Measurements from ENCODE around the gene SPATA7.

The SPATA7 gene

GRCh38 chr14:88470542-88471440, 85.3 kb downstream of the SPATA7 start:
- TF ChIP-seq FOXP2 (optimal IDR thresholded peaks at IDR 0.05; ENCODE audit: control extremely low read depth, extremely low read length, insufficient read depth) (no peak), EZH2 (IDR thresholded peaks at IDR 0.05) (no peak), POLR2AphosphoS5 (IDR thresholded peaks at IDR 0.05; ENCODE audit: borderline replicate concordance, low read depth, low read length) (no peak)
- Histone ChIP-seq H3K9me3 (ENCODE audit: low read depth, low read length) (no peaks in the 10 kb centered on the region), H3K9ac (ENCODE audit: insufficient read length) (no peak overlapping the region), H3K4me3 (no peak overlapping the region), H3K36me3 (ENCODE audit: insufficient read depth, low read length) (no peaks in the 10 kb centered on the region), H3K27ac (no peak overlapping the region)
- DNase-seq (ENCODE audit: low read depth, low spot score), result no peak

GRCh38 chr14:88473791-88474190, 88.3 kb downstream of the SPATA7 start:
- no peaks in the 10 kb centered on the region for H3K36me3 ChIP-seq (ENCODE audit: insufficient read depth, low read length)
- H3K27ac ChIP-seq, result no peak overlapping the region
- no peak overlapping the region for H3K4me3 ChIP-seq
- no peak overlapping the region for H3K9ac ChIP-seq (ENCODE audit: insufficient read length)
- no peak for DNase-seq (ENCODE audit: low read depth, low spot score)
- no peaks in the 10 kb centered on the region for H3K9me3 ChIP-seq (ENCODE audit: low read depth, low read length)
- TF ChIP-seq POLR2AphosphoS5 (IDR thresholded peaks at IDR 0.05; ENCODE audit: borderline replicate concordance, low read depth, low read length), result no peak
- no peak for TF ChIP-seq FOXP2 (optimal IDR thresholded peaks at IDR 0.05; ENCODE audit: control extremely low read depth, extremely low read length, insufficient read depth)
- TF ChIP-seq EZH2 (IDR thresholded peaks at IDR 0.05), result no peak

GRCh38 chr14:88476214-88476774, 90.8 kb downstream of the SPATA7 start:
- Histone ChIP-seq H3K4me3 (no peak overlapping the region), H3K27ac (no peak overlapping the region), H3K36me3 (ENCODE audit: insufficient read depth, low read length) (no peaks in the 10 kb centered on the region), H3K9me3 (ENCODE audit: low read depth, low read length) (no peaks in the 10 kb centered on the region), H3K9ac (ENCODE audit: insufficient read length) (no peak overlapping the region)
- no peak for TF ChIP-seq EZH2 (IDR thresholded peaks at IDR 0.05)
- TF ChIP-seq FOXP2 (optimal IDR thresholded peaks at IDR 0.05; ENCODE audit: control extremely low read depth, extremely low read length, insufficient read depth), result no peak
- TF ChIP-seq POLR2AphosphoS5 (IDR thresholded peaks at IDR 0.05; ENCODE audit: borderline replicate concordance, low read depth, low read length), result no peak
- no peak for DNase-seq (ENCODE audit: low read depth, low spot score)

- TF ChIP-seq FOXP2 (optimal IDR thresholded peaks at IDR 0.05; ENCODE audit: control extremely low read depth, extremely low read length, insufficient read depth) (no peak), EZH2 (IDR thresholded peaks at IDR 0.05) (no peak), POLR2AphosphoS5 (IDR thresholded peaks at IDR 0.05; ENCODE audit: borderline replicate concordance, low read depth, low read length) (no peak)
- no peak for DNase-seq (ENCODE audit: low read depth, low spot score)
- Histone ChIP-seq H3K27ac (no peak overlapping the region), H3K9me3 (ENCODE audit: low read depth, low read length) (no peaks in the 10 kb centered on the region), H3K36me3 (ENCODE audit: insufficient read depth, low read length) (no peaks in the 10 kb centered on the region), H3K9ac (ENCODE audit: insufficient read length) (no peak overlapping the region), H3K4me3 (no peak overlapping the region)
Measured at GRCh38 chr14:88476825-88477224, 91.4 kb downstream of the SPATA7 start.

GRCh38 chr14:88477513-88478250, 92.2 kb downstream of the SPATA7 start:
- Histone ChIP-seq H3K9ac (ENCODE audit: insufficient read length) (no peak overlapping the region), H3K9me3 (ENCODE audit: low read depth, low read length) (no peaks in the 10 kb centered on the region), H3K4me3 (no peak overlapping the region), H3K36me3 (ENCODE audit: insufficient read depth, low read length) (no peaks in the 10 kb centered on the region), H3K27ac (no peak overlapping the region)
- TF ChIP-seq EZH2 (IDR thresholded peaks at IDR 0.05) (no peak), FOXP2 (optimal IDR thresholded peaks at IDR 0.05; ENCODE audit: control extremely low read depth, extremely low read length, insufficient read depth) (no peak), POLR2AphosphoS5 (IDR thresholded peaks at IDR 0.05; ENCODE audit: borderline replicate concordance, low read depth, low read length) (no peak)
- DNase-seq (ENCODE audit: low read depth, low spot score), result no peak

GRCh38 chr14:88478931-88479330, 93.5 kb downstream of the SPATA7 start:
- Histone ChIP-seq H3K27ac (no peak overlapping the region), H3K4me3 (no peak overlapping the region), H3K9me3 (ENCODE audit: low read depth, low read length) (no peaks in the 10 kb centered on the region), H3K9ac (ENCODE audit: insufficient read length) (no peak overlapping the region), H3K36me3 (ENCODE audit: insufficient read depth, low read length) (no peaks in the 10 kb centered on the region)
- no peak for DNase-seq (ENCODE audit: low read depth, low spot score)
- TF ChIP-seq FOXP2 (optimal IDR thresholded peaks at IDR 0.05; ENCODE audit: control extremely low read depth, extremely low read length, insufficient read depth) (no peak), POLR2AphosphoS5 (IDR thresholded peaks at IDR 0.05; ENCODE audit: borderline replicate concordance, low read depth, low read length) (no peak), EZH2 (IDR thresholded peaks at IDR 0.05) (no peak)

- TF ChIP-seq FOXP2 (optimal IDR thresholded peaks at IDR 0.05; ENCODE audit: control extremely low read depth, extremely low read length, insufficient read depth), result no peak
- TF ChIP-seq POLR2AphosphoS5 (IDR thresholded peaks at IDR 0.05; ENCODE audit: borderline replicate concordance, low read depth, low read length), result no peak
- no peak for TF ChIP-seq EZH2 (IDR thresholded peaks at IDR 0.05)
- Histone ChIP-seq H3K9ac (ENCODE audit: insufficient read length) (no peak overlapping the region), H3K27ac (no peak overlapping the region), H3K4me3 (no peak overlapping the region), H3K36me3 (ENCODE audit: insufficient read depth, low read length) (no peaks in the 10 kb centered on the region), H3K9me3 (ENCODE audit: low read depth, low read length) (no peaks in the 10 kb centered on the region)
- no peak for DNase-seq (ENCODE audit: low read depth, low spot score)
Measured at GRCh38 chr14:88479574-88479987, 94.1 kb downstream of the SPATA7 start.

GRCh38 chr14:88481059-88481458, 95.6 kb downstream of the SPATA7 start:
- H3K36me3 ChIP-seq (ENCODE audit: insufficient read depth, low read length), result no peaks in the 10 kb centered on the region
- no peak overlapping the region for H3K27ac ChIP-seq
- no peaks in the 10 kb centered on the region for H3K9me3 ChIP-seq (ENCODE audit: low read depth, low read length)
- DNase-seq (ENCODE audit: low read depth, low spot score), result no peak
- no peak for TF ChIP-seq FOXP2 (optimal IDR thresholded peaks at IDR 0.05; ENCODE audit: control extremely low read depth, extremely low read length, insufficient read depth)
- TF ChIP-seq EZH2 (IDR thresholded peaks at IDR 0.05), result no peak
- TF ChIP-seq POLR2AphosphoS5 (IDR thresholded peaks at IDR 0.05; ENCODE audit: borderline replicate concordance, low read depth, low read length), result no peak
- H3K4me3 ChIP-seq, result no peak overlapping the region
- H3K9ac ChIP-seq (ENCODE audit: insufficient read length), result no peak overlapping the region
